NCI-H2196 treated with DMSO at 0.1 percent for 48 hours (cell line): ENCODE measurements around the gene SPINT2.

Experiments used
- DNase-seq: peaks from one replicate; lab custom pipeline; 2025; ENCODE audit not compliant: unreplicated experiment; lab: John Stamatoyannopoulos, UW

SPINT2 gene

DNA sequence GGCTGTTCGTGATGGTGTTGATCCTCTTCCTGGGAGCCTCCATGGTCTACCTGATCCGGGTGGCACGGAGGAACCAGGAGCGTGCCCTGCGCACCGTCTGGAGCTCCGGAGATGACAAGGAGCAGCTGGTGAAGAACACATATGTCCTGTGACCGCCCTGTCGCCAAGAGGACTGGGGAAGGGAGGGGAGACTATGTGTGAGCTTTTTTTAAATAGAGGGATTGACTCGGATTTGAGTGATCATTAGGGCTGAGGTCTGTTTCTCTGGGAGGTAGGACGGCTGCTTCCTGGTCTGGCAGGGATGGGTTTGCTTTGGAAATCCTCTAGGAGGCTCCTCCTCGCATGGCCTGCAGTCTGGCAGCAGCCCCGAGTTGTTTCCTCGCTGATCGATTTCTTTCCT is 27.5 kb downstream of the SPINT2 start:
- DNase-seq, result no peak

DNA sequence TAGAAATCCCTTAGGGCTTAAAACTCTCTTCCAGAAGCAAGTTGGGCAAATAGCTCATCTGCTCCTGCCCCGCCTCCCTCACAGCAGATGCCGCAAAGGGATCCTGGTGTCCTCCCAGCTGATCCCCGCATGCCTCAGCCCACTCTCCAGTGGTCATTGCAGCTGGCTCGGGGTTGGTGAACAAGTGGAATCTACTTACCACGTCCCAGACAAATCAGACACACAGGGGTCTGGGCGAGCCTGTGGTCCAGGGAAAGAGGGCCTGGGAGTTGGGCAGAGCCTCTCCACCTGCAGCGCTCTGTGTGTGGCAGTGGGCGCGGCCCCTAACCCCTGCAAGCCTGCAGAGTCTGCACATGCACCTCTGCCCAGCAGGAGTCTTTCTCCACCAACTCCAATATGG is 28.9 kb downstream of the SPINT2 start:
- DNase-seq, result no peak

DNA sequence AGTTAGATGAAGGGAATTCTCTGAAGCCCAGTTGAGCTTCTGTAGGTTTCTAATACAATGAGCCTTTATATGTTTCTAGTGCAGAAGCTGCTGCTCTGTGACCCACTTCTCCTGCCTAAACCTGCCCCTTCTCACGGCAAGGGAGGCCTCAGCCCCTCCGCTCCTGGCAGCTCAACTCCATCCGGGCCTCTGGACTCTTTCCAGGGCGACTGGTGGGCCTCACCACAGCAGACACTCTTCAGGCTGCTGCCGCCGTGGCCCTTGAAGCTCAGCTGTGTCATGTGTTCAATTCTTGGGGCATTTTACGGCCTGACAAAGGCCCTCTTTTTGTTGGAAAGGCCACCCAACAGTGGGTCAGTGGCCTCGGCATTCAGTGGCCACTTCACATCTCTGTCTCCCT is 29.7 kb downstream of the SPINT2 start:
- no peak for DNase-seq

DNA sequence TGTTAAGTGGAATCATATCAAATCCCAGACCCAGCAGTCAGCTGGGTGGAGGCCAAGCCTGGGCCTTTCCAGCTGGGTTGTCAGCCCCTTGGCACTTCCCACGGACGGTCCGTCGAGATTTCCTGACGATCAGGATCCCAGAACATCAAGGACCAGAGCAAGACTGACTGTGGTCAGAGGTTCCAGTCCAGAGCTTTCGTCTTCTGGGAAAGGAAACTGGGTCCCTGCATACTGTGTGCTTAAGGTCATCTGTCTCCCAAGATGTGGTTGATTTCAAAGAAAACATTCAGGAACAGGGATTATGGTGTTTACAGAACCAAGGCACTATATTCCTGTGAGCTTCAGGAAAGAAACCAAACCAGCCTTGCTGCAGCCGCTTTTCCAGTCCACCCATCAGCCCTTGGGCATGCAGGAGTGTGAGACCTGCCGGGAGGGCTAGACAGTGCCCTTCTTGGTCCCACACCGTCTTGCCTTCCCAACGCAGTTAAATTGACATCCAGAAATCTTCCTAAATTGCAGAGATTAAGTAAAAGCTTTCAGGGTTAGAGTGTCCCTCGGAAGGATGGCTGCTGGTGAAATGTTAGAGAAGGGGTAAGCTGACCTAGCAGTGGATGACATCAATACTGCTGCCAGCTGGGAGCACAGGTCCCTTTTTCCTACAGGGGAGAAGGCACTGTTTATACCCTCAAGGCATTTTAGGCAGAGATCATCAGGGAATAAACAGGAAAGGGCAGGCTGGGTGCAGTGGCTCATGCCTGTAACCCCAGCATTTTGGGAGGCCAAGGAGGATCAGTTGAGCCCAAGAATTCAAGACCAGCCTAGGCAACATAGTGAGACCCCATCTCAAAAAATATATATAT is 34.7 kb downstream of the SPINT2 start:
- DNase-seq, result no peak

DNA sequence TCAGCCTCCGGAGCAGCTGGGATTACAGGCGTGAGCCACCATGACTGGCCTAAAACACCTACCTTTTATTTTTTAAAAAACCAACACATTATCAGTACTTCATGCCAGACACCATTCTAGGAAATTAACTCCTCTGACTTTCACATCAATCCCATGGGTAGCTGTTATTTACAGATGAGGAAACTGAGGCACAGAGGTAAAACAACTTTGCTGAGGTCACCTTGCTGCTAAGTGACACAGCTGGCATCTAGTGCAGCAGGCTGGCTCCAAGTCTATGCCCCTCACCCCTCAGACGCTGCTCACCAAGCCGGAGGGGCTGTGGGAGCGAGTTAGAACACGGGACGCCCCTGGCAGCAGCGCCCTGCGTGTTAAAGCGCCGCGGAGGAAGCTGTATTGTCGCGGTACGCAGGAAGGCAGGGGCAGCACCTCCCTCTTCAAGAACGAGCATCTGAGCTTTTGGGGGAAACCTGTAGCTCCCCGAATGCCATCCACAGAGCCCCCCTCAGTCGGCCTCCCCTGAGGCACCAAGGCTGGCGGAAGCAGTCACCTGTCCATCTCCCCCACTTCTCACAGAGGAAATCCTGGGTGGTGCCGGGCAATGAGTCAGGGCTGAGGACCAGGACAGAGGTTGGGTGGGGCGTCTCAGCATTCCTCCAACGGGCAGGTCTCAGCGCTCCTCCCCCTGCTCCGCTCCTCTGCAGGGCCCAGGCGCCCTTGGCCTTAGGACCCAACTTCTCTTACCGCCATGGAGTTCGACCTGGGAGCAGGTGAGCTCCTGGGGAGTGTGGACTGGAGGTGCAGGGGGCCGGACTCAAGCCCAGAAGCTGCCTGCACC is 39.4 kb downstream of the SPINT2 start, which contains the start of gene C19orf33:
Gene C19orf33, plus strand, starts transcription at position 735 of the 835 bp plus-strand sequence. Its CDS starts 11 bp downstream, at position 746.
- no peak for DNase-seq

DNA sequence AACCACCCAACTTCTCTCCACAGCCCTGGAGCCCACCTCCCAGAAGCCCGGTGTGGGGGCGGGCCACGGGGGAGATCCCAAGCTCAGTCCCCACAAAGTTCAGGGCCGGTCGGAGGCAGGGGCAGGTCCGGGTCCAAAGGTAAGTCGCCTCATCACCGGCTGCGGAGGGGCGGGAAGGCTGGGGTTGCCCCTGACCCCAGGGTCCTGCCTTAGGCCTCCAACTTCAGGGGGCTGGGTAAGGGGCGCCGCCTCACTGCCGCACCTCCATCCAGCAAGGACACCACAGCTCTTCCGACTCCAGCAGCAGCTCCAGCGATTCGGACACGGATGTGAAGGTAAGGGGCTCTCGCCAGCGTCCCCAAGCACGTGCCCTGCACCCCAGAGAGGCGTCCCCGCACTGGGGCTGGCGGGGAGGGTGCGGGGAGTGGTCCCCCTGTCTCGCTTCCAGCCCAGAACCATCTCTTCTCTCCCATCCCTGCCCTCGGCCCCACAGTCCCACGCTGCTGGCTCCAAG is 40.0 kb downstream of the SPINT2 start:
- DNase-seq, result no peak

DNA sequence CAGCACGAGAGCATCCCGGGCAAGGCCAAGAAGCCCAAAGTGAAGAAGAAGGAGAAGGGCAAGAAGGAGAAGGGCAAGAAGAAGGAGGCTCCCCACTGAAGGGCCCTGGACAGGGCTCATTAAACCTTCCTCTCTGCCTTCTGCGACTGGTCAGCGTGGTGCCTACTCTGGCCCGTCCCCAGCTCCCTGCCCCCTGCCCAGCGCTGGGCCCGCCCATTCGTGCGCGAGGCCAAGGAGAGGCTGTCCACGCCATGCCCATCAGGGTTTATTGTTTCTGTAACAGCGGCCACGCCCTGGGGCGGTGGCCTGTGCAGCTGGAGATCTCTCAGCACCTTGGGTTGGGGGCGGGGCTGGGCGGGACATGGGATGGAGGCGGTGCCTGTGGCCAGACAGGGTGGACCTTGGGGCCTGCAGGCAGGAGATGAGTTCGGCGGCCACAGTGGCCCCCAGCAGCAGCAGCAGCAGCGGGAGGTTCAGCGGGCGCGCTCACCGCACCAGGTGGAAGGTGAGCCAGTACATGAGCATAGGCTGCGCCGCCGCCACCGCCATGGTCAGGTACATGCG is 40.6 kb downstream of the SPINT2 start:
- peak; percentile 73 for DNase-seq

DNA sequence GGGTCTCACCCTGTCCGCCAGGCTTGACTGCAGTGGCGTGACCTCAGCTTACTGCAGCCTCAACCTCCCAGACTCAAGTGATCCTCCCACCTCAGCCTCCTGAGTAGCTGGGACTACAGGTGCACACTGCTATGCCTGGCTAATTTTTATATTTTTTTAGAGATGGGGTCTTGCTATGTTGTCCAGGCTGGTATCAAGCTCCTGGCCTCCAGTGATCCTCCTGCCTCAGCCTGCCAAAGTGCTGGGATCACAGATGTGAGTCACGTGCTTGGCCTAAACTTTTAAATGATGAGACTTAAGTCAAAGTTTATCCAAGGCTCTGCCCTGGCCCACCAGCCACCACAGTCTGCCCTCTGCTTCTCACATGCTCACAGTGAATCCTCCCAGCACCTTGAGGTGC is 41.9 kb downstream of the SPINT2 start:
- DNase-seq, result no peak

DNA sequence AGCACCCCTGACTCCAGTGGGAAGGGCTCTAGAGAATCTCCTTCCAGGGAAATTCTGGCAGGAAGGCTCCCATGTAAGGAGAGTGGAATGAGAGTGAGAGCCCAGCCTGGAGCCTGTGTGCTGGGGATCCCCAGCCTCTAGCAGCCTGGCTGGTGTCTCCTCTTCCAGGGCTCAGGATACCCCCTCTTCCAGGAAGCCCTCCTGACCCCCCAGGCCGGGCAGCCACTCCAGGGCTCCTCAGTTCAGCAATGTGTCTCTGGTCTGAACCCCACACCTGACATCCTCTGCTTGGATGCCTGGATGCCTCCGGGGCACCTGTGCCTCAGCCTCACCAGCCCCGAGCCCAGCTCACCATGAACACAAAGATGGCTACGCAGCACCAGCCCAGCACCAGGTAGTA is 42.7 kb downstream of the SPINT2 start:
- DNase-seq, result no peak

DNA sequence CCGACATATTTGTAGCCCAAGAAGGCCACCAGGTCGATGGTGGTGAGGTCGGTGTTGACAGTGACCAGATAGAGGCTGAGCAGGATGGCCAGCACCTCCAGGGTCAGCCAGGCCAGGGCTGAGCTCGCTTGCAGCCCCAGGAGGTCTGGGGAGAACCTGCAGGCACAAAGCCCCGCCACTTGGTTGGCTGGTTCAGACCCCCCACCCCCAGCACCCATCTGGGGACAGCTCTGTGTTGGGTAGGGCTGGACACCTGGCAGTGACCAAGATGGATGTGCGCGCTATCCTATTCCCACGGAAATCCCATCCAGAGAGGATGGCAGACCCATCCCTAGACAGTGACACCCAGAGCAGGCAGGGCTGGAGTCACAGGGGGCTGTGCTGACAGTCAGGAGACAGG is 43.2 kb downstream of the SPINT2 start:
- no peak for DNase-seq

DNA sequence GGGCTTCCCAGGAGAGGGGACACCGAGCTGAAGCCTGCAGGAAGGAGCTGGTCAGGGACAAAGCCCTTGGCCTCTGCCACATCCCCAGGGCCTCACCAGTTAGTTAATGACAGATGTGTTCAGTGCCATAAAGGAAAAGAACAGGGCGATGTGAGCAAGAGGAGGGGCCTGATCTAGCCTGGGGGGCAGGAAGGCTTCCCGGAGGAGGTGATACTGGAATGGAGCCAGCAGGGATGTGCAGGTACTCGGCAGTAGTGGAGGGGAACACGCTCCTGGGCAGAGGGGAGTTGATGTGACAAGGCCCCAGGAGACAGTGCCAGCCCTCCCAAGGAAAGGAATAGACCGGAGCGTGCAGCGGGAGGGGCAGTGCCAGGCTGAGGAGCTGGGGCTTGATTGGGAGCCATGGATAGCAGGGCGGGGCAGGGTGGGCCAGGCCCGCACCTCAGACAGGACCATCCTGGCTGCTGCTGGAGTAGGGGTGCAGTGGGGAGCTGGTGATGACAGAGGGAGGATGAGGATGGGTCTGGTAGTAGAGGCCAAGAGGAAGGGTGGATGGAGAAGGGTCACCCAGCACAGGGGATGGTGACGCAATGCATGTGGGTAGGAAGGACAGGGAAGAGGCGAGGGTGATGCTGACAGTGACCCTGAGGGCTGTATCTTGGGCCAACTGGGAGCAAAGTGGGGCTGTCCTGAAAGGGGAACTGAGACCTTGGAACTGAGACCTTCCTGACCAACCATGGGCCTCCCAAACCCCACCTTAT is 43.8 kb downstream of the SPINT2 start:
- no peak for DNase-seq

DNA sequence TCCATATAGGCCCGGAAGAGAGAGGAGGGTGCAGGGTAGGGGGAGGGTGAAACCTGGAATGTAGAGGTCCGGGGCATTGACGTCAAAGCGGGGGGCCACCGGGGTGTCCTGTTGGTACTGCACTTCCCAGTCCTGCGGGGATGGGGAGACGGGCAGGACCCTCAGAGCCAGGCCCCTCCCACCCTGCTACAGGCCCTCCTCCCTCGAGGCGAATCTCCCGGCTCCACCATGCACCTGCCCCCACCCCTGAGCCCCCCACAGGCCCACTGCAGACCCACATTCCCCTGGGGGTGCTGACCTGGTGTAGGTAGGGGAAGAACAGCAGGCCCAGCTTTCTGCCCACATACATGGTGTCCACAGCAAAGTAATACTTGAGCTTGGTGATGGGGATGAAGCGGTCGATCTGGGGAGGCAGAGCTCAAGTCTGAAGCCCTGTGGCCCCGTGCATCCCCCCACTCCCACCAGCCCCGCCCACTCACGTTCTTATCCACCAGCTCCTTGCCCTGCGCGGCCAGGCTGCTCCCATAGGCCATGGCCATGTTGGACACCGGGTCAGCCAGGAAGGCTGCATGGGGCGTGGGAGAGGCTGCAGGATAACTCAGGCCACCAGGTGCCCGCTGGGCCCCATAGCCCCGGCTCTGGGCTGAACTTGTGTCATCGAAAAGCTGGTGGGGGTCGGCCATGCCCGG is 44.7 kb downstream of the SPINT2 start:
- no peak for DNase-seq

DNA sequence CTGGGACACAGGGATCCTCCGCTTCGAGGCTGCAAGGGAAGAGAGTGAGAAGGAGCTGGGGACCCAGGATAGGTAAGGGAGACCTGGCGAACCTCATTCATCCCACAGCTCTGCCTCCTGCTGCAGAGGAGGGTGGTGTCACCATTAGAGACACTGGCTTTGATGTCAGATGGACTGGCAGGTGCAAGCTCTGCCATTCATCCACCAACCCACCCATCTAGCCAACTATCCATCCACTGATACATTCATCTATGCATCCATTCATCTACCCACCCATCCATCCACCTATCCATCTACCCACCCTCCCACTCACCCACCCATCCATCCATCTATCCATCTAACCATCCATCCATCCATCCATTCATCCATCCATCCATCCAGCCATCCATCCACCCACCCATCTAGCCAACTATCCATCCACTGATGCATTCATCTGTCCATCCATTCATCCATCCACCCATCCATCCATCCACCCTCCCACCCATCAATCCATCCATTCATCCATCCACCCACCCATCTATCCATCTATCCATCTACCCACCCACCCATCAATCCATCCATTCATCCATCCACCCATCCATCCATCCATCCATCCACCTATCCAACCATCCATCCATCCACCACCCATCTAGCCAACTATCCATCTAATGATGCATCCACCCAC is 45.4 kb downstream of the SPINT2 start:
- no peak for DNase-seq

DNA sequence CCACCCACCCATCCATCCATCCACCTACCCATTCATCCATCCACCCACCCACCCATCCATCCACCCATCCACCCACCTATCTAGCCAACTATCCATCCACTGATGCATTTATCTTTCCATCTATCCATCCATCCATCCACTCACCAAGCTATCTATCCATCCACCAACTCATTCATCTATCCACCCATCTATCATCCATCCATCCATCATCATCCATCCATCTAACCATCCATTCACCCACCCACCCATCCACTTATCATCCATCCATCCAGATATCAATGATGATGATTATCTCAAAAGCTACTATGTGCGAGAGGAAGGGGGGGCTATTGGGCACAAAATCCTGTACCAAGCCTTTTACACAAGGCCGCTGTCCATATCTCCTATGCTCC is 45.9 kb downstream of the SPINT2 start:
- no peak for DNase-seq

DNA sequence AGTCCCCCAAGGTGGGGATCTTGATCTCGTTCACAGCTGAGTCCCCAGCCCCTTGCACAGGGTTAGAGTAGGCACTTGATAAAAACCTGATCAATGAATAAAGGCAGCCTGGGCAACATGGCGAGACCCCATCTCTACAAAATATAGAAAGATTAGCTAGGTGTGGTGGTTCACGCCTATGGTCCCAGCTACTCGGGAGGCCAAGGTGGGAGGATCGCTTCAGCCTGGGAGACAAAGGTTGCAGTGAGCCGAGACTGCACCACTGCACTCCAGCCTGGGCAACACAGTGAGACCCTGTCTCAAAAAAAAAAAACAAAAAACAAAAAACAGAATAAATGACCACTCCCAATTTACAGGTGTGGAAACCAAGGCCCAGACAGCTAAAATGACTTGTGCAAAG is 46.6 kb downstream of the SPINT2 start:
- no peak for DNase-seq

DNA sequence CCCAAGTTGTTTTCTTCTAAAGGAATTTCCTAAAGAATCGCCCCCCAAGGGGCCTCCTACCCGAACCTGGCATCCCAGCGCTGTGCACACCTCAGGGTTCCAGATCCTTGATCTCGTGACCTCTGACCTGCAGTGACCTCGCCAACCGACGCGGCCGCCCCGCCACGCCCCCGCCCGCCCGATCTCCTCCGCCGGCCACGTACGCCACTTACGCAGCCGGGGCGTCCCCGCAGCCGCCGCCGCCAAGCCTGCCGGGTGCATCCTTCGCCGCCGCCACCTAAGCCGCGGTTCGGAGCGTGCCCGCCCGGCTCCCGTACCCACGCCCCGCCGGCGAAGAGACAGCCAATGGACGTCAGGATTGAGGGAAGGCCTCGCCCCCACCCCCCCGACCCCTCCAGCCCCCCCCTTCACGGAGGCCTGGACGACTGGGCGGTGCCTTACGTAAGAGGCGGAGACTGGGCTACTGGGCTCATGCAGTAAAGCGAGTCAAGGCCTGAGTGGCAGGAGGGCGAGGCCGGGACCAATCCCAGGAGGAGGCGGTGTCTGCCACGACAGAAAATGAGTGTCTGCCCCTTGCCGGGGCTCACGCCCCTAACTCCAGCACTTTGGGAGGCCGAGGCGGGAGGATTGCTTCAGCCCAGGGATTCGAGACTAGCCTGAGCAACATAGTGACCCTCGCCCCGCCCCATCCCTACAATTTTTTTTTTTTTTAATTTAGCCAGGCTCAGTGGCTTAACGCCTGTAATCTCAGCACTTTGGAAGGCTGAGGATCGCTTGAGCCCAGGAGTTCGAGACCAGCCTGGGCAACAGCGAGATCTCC is 51.5 kb downstream of the SPINT2 start, which contains the start of gene YIF1B:
Gene YIF1B, minus strand, starts transcription at position 291 of the 820 bp plus-strand sequence. Its CDS starts 30 bp downstream, at position 261.
- peak; percentile 95 for DNase-seq

DNA sequence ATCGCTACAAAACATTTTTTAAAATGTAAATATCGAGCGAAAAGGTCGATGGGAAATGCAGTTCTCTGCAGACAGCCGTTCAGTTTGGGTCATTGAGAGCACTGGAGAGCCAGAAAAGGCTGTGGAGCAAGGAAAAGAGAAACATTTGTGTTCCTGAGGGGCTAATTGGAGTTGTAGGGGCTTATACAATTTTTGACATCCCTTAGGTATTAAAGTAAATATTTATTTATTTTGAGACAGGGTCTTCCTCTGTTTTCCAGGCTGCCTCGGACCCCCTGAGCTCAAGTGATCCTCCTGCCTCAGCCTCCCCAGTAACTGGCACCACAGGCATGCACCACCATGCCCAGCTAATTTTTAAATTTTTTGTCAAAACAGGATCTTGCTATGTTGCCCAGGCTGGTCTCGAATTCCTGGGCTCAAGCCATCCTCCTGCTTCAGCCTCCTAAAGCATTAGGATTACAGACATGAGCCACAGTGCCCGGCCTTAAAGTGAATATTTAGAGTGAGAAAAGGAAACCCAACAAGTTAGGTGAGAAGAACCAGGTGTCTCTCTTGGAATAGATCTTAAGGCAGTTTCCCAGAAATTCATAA is 52.2 kb downstream of the SPINT2 start:
- no peak for DNase-seq

DNA sequence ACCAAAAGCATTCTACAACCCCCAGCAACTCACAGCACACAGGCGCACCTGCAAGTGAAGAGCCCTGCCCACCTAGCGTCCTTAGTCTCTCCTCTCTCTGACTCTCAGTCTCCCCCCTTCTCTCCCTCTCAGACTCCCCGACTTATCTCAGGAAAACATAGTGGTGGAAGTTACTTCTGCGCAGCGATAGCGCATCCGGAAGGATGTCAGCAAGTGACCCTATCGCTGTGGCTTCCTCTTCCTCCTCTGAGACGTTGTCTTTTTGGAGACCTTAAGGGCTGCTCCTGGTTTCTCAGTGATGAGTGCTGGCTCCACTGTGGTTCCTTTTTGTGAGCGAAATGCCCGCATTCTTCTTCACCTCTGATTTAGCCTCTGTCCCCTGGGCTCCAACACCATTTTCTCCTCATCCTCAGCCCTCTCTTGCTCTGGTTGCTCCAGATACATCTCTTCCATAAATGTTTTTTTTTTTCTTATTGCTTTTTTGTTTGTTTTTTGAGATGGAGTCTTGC is 52.8 kb downstream of the SPINT2 start:
- DNase-seq, result no peak
